Keratinocyte (primary cell): Measurements from ENCODE around the gene ZNF185. TPM values are rescaled to one million over a fixed set of nuclear protein-coding genes. Genes with fewer than 3 reads are reported as not detected.

ENCODE experiments used
- DNase-seq: peaks from one replicate; pipeline ENCODE4 v3.0.0-alpha.2; 2011; ENCODE audit warnings: low read depth, missing footprints, low spot score
- FAIRE-seq: peaks from 2 replicates; lab custom pipeline; 2011; peaks lifted over from hg19 to GRCh38; lab: Jason Lieb, UNC
- H2AFZ ChIP-seq: 2 replicates; pipeline ENCODE4 v1.6.0; 2012; ENCODE audit warnings: low read length, control low read depth, inconsistent platforms; ENCODE audit not compliant: control insufficient read depth
- H3K27ac ChIP-seq: 2 replicates; pipeline ENCODE4 v1.5.1; 2011; ENCODE audit warnings: low read length; ENCODE audit not compliant: control insufficient read depth, insufficient read depth
- H3K27me3 ChIP-seq: 3 replicates; pipeline ENCODE4 v1.6.0; 2011; ENCODE audit warnings: low read length; ENCODE audit not compliant: control insufficient read depth, insufficient read depth; ENCODE audit errors: extremely low read depth
- H3K36me3 ChIP-seq, 2 experiments: 2 replicates in 1 of 2; 3 replicates in 1 of 2; pipeline ENCODE4 v1.5.1; 2011; ENCODE audit warnings: low read length in 2 of 2, mild to moderate bottlenecking in 1 of 2; ENCODE audit not compliant: control insufficient read depth in 2 of 2, insufficient read depth in 2 of 2; ENCODE audit errors: extremely low read depth in 1 of 2
- H3K4me1 ChIP-seq: 3 replicates; pipeline ENCODE4 v1.5.1; 2011; ENCODE audit warnings: low read length; ENCODE audit not compliant: control insufficient read depth, insufficient read depth; ENCODE audit errors: extremely low read depth
- H3K4me2 ChIP-seq: 3 replicates; pipeline ENCODE4 v1.6.0; 2011; ENCODE audit warnings: low read depth, low read length; ENCODE audit not compliant: control insufficient read depth, insufficient read depth; ENCODE audit errors: extremely low read depth
- H3K4me3 ChIP-seq, 3 experiments: fragments of 200-600 bp in 1 of 3; sonication (generic) in 1 of 3; 2 replicates in 2 of 3; 3 replicates in 1 of 3; pipeline ENCODE4 v1.5.1; 2011 to 2016; ENCODE audit warnings: low read length in 3 of 3, mild to moderate bottlenecking in 3 of 3, control low read depth in 2 of 3, inconsistent platforms in 1 of 3, low read depth in 1 of 3, mixed read lengths in 1 of 3, mixed run types in 1 of 3, moderate library complexity in 1 of 3; ENCODE audit not compliant: control insufficient read depth in 2 of 3, insufficient read depth in 2 of 3; ENCODE audit errors: extremely low read depth in 1 of 3
- H3K79me2 ChIP-seq: 2 replicates; pipeline ENCODE4 v1.6.0; 2012; ENCODE audit warnings: low read length; ENCODE audit not compliant: control insufficient read depth, insufficient read depth
- H3K9ac ChIP-seq: 3 replicates; pipeline ENCODE4 v1.6.0; 2011; ENCODE audit warnings: low read length; ENCODE audit not compliant: control insufficient read depth, insufficient read depth; ENCODE audit errors: extremely low read depth
- H3K9me1 ChIP-seq: 3 replicates; pipeline ENCODE4 v1.6.0; 2011; ENCODE audit warnings: low read length; ENCODE audit not compliant: control insufficient read depth, insufficient read depth; ENCODE audit errors: extremely low read depth
- H3K9me3 ChIP-seq: 2 replicates; pipeline ENCODE4 v1.5.1; 2012; ENCODE audit warnings: low read depth, low read length; ENCODE audit not compliant: control insufficient read depth
- H4K20me1 ChIP-seq: 3 replicates; pipeline ENCODE4 v1.6.0; 2011; ENCODE audit warnings: low read length; ENCODE audit not compliant: control insufficient read depth, insufficient read depth; ENCODE audit errors: extremely low read depth
- EZH2 ChIP-seq: IDR thresholded peaks from one replicate; pipeline ENCODE4 v1.6.1; 2012; ENCODE audit warnings: inconsistent platforms, mild to moderate bottlenecking, low read length, moderate library complexity
- dilution Hi-C: fragments of 300-500 bp; cut with MboI; formaldehyde crosslinking; loops from one replicate; pipeline ENCODE4 v1.7.0; 2020; ENCODE audit warnings: low sequenced_read_pairs; ENCODE audit not compliant: extremely low pct_ligation_motif_present
- polyA minus RNA-seq, 3 experiments: library from RNA; depleted of rRNA, polyadenylated mRNA; stranded (reverse); fragments of >200 nt; gene quantifications; 1 replicate in 1 of 3; 2 replicates in 1 of 3; 3 replicates in 1 of 3; pipeline ENCODE4 v1.2.3, GENCODE V29; 2011
- polyA plus RNA-seq, 5 experiments: library from polyadenylated mRNA; depleted of rRNA in 3 of 5; stranded (reverse) in 3 of 5; stranded (forward) in 1 of 5; unstranded in 1 of 5; fragments of >200 nt; gene quantifications; 1 replicate in 1 of 5; 2 replicates in 3 of 5; 3 replicates in 1 of 5; pipeline versions ENCODE4 v1.2.1 to v1.2.3, GENCODE V29; 2011 to 2012; ENCODE audit warnings: missing spikeins in 2 of 5, low read depth in 1 of 5, low replicate concordance in 1 of 5
- TF ChIP-seq, protein P1 (sequence below), 3 experiments: IDR thresholded peaks in 1 of 3; conservative IDR thresholded peaks in 1 of 3; optimal IDR thresholded peaks in 1 of 3; 2 replicates in 2 of 3; 3 replicates in 1 of 3; pipeline versions ENCODE3 to v1.5.1; 2011; ENCODE audit warnings: low read length in 3 of 3, mild to moderate bottlenecking in 3 of 3, moderate library complexity in 2 of 3, control low read depth in 1 of 3, inconsistent platforms in 1 of 3; ENCODE audit not compliant: insufficient read depth in 2 of 3; ENCODE audit errors: extremely low read depth in 1 of 3

ZNF185 gene
- polyA plus RNA-seq (48.6 to 73.2 TPM (median 55.6 TPM) in 3 replicates), polyA minus RNA-seq (49.2 to 74.7 TPM (median 58.6 TPM) in 3 replicates)
- 30.6 TPM for polyA plus RNA-seq (2011; ENCODE audit: low read depth)
- polyA plus RNA-seq (2011; cell fraction: cytosol; rRNA removed) = 36.5 and 56.8 TPM in 2 replicates
- polyA plus RNA-seq (2011; cell fraction: nucleus; rRNA removed) = 65.5 and 89.6 TPM in 2 replicates
- 32.2 and 96.3 TPM in 2 replicates for polyA plus RNA-seq (2012; ENCODE audit: low replicate concordance)
- 37.0 TPM for polyA minus RNA-seq (2011; cell fraction: cytosol; rRNA and poly(A)+ RNA removed)
- 36.8 and 45.4 TPM in 2 replicates for polyA minus RNA-seq (2011; cell fraction: nucleus; rRNA and poly(A)+ RNA removed)

DNA sequence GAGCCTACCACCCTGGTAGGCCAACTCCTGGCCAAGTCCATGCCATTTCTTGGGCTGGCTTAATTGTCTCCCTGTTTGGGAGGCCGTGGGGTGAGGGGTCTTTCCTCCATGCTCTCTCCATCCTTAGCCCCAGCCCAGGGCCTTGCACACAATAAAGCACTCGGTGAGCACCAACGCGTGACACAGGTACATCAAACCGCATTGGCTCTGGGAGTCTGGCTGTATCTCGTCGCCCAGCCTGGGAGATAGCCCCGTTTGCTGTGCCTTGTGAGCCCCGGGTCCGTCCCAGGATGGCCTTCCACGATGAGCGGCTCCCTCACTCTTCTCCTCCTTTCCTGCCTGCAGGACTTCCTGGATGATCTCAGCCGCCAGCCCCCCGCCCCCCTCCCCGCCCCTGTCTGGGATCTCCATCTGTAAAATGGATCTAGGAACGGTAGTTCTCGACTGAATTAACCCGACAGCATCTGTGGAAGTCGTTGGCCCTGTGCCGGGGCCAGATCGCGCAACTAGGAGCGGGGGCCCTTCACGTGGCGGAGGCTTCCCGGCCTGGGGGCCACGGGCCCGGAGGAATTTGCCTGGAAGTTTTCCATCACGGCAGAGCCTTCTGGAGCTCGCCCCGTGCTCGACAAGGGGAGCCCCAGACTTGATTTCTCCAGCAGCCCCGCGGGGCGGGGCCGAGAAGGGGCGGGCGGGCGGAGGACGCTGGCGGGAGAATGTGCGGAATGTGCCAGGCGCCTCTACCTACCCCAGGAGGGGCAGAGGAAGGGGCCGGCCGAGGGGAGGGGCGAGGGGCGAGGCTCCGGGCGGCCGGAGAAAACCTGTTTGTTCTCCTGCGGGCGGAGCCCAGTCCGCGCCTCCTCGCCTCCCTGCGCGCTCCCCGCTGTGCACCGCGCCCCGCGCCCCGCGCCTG is at the start of gene ZNF185:
Gene ZNF185 (plus strand): TSS at position 846 of the 910 bp plus-strand sequence. CDS start 16,423 bp downstream, outside the sequence.
- Histone ChIP-seq H3K9me3 (no peaks in the 10 kb centered on the region), H3K79me2 (no peaks in the 10 kb centered on the region), H3K27me3 (no peaks in the 10 kb centered on the region), H3K36me3 (no peaks in the 10 kb centered on the region), H3K9ac (peak within 1 kb of the TSS; percentile 39), H3K9me1 (no peaks in the 10 kb centered on the region), H2AFZ (no peak within 1 kb of the TSS), H4K20me1 (no peaks in the 10 kb centered on the region), H3K4me1 (peaks cover 60% of the 10 kb centered on the region), H3K4me3 (peak within 1 kb of the TSS; percentile 46 to 63 (median 46)), H3K4me2 (peak within 1 kb of the TSS; percentile 70), H3K27ac (no peak within 1 kb of the TSS)
- FAIRE-seq = no peak
- dilution Hi-C loops = no loop called here
- TF ChIP-seq, protein P1, sequence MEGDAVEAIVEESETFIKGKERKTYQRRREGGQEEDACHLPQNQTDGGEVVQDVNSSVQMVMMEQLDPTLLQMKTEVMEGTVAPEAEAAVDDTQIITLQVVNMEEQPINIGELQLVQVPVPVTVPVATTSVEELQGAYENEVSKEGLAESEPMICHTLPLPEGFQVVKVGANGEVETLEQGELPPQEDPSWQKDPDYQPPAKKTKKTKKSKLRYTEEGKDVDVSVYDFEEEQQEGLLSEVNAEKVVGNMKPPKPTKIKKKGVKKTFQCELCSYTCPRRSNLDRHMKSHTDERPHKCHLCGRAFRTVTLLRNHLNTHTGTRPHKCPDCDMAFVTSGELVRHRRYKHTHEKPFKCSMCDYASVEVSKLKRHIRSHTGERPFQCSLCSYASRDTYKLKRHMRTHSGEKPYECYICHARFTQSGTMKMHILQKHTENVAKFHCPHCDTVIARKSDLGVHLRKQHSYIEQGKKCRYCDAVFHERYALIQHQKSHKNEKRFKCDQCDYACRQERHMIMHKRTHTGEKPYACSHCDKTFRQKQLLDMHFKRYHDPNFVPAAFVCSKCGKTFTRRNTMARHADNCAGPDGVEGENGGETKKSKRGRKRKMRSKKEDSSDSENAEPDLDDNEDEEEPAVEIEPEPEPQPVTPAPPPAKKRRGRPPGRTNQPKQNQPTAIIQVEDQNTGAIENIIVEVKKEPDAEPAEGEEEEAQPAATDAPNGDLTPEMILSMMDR (optimal IDR thresholded peaks at IDR 0.05 in 1 of 3, IDR thresholded peaks at IDR 0.05 in 1 of 3, conservative IDR thresholded peaks at IDR 0.05 in 1 of 3; ENCODE audit: extremely low read depth in 1 of 3, insufficient read depth in 2 of 3, low read length in 3 of 3) = no peak
- no peak for TF ChIP-seq EZH2
- no peak for DNase-seq

DNA sequence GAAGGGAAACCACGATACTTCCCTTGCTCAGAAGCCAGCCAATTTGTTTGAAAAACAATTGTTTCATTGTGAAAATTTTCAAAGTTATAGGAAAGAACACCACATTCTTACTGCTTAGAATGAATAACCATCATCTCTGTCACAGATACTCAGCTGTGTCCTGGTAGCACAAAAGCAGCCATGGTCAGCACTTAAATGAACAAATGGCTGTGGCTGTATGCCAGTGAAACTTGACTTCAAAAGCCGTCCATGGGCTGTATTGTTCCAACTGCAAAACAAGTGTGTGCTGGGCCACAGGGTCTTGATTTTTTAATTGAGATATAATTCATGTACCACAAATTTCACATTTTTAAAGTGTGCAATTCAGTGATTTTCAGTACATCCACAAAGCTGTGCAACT is 47.4 kb upstream of the ZNF185 start:
- no peak for FAIRE-seq
- no peak overlapping the region for H3K4me2 ChIP-seq
- TF ChIP-seq, protein P1 (optimal IDR thresholded peaks at IDR 0.05 in 1 of 3, IDR thresholded peaks at IDR 0.05 in 1 of 3, conservative IDR thresholded peaks at IDR 0.05 in 1 of 3; ENCODE audit: extremely low read depth in 1 of 3, insufficient read depth in 2 of 3, low read length in 3 of 3) = no peak
- no peak for TF ChIP-seq EZH2
- dilution Hi-C loops = no loop called here
- no peak overlapping the region for H3K27ac ChIP-seq
- H3K36me3 ChIP-seq = peaks cover 7 to 13% of the 10 kb centered on the region in 2 experiments
- H3K27me3 ChIP-seq = no peaks in the 10 kb centered on the region
- H2AFZ ChIP-seq = no peak overlapping the region
- no peaks in the 10 kb centered on the region for H3K9me1 ChIP-seq
- peaks cover 2% of the 10 kb centered on the region for H3K4me1 ChIP-seq
- H3K9ac ChIP-seq = no peak overlapping the region
- no peaks in the 10 kb centered on the region for H3K9me3 ChIP-seq
- DNase-seq = no peak
- no peaks in the 10 kb centered on the region for H4K20me1 ChIP-seq
- no peak overlapping the region for H3K4me3 ChIP-seq
- peaks cover 5% of the 10 kb centered on the region for H3K79me2 ChIP-seq
